Psoas muscle (tissue), 8 donors: ENCODE results near the gene MAEL. TPM values are rescaled to one million over a fixed set of nuclear protein-coding genes. Genes with fewer than 3 reads are reported as not detected.

Experiments
- ATAC-seq, 4 donors: fragments of 200-7000 bp; cut with Tn5 transposase; one replicate each; pipeline ENCODE4 v1.9.1; 2020; ENCODE audit warnings: moderate library complexity in 3 of 4, mild to moderate bottlenecking in 2 of 4
- DNase-seq, 2 donors: peaks; one replicate each; pipeline ENCODE4 v3.0.0-alpha.2; 2020
- H3K27ac ChIP-seq: fragments of 200-600 bp; one replicate; pipeline ENCODE4 v1.8.0; 2022
- H3K27me3 ChIP-seq, 3 donors: fragments of 200-600 bp in 1 of 3; one replicate each; pipeline versions ENCODE4 v1.6.1 to v1.8.0; 2013 to 2022; ENCODE audit warnings: low read length in 2 of 3, mild to moderate bottlenecking in 2 of 3, moderate library complexity in 1 of 3; ENCODE audit not compliant: insufficient read depth in 3 of 3
- H3K36me3 ChIP-seq, 2 donors: fragments of 200-600 bp in 1 of 2; one replicate each; pipeline versions ENCODE4 v1.6.1 to v1.8.0; 2013 to 2022; ENCODE audit warnings: low read depth in 1 of 2, mild to moderate bottlenecking in 1 of 2, moderate library complexity in 1 of 2; ENCODE audit not compliant: insufficient read depth in 1 of 2
- H3K4me1 ChIP-seq: fragments of 200-600 bp; one replicate; pipeline ENCODE4 v1.8.0; 2022
- H3K4me3 ChIP-seq: fragments of 200-600 bp; one replicate; pipeline ENCODE4 v1.8.0; 2022; ENCODE audit warnings: mild to moderate bottlenecking
- H3K9me3 ChIP-seq: fragments of 200-600 bp; one replicate; pipeline ENCODE4 v1.8.0; 2022
- CTCF ChIP-seq: fragments of 200-600 bp; IDR thresholded peaks from one replicate; pipeline ENCODE4 v1.8.0; 2022; ENCODE audit warnings: antibody characterized with exemption
- WGBS, 3 donors: extraction: QIAGEN DNeasy Blood & Tissue Kit; methylation state at CpG; one replicate each; pipeline versions ENCODE4 v1.1.6 to v1.1.7; 2013; 5-methylcytosine and 5-hydroxymethylcytosine counted together
- intact Hi-C, 2 donors: fragments of 100-400 bp; cut with DNase I; formaldehyde crosslinking; loops; one replicate each; pipeline versions ENCODE4 v1.11.0 to v1.14.2; 2022
- polyA plus RNA-seq, 3 donors: library from polyadenylated mRNA; stranded (reverse); fragments of 200-250 nt; gene quantifications; one replicate each; pipeline ENCODE4 v1.2.3, GENCODE V29; 2013
- total RNA-seq, 4 donors: library from RNA; stranded (reverse); fragmentation: NEBNext Ultra II Directional in 2 of 4; extraction: Animal tissue kit (Norgen Biotek cat#: 25700) in 2 of 4; gene quantifications; one replicate each; pipeline versions ENCODE4 v1.2.1 to v1.2.4, GENCODE V29; 2021 to 2023
- donor health status: healthy with polysubstance abuse.
- donor health status: DM: no; HTN: no; CAD: no; lungs with moderate emphysema.
- donor health status: Bipolar disorder and iron deficiency.
- donor health status: healthy.
- donor health status: DM: yes; HTN: yes; CAD: no.
- donor health status: DM: no; HTN: no; CAD: no.
- donor health status: DM: no; HTN: no; CAD: no.
- donor health status: DM: yes; HTN: yes; CAD: no.

Gene MAEL
- total and polyA plus RNA-seq, 7 donors: 0.04 TPM; not detected in 6

GRCh38 chr1:167000546-167000945, 11.5 kb downstream of the MAEL start:
- H3K36me3 ChIP-seq: no peaks in the 10 kb centered on the region
- no peak for ATAC-seq
- 93 to 97% (median 94%) methylated on average over 1 of the region's 1 CpG for WGBS, 3 donors
- no peak overlapping the region for H3K4me3 ChIP-seq
- intact Hi-C loops: no loop called here
- no peaks in the 10 kb centered on the region for H3K9me3 ChIP-seq
- no peaks in the 10 kb centered on the region for H3K27me3 ChIP-seq
- H3K4me1 ChIP-seq: no peaks in the 10 kb centered on the region
- no peak for TF ChIP-seq CTCF
- H3K27ac ChIP-seq: no peak overlapping the region
- no peak for DNase-seq

- DNase-seq (no peak), ATAC-seq (no peak)
- 81 to 83% (median 82%) methylated on average over 2 of the region's 2 CpGs for WGBS, 3 donors
- Histone ChIP-seq H3K4me3 (no peak overlapping the region), H3K27ac (no peak overlapping the region), H3K27me3 (peaks cover 0 to 1% (median 0%) of the 10 kb centered on the region in 3 donors), H3K9me3 (no peaks in the 10 kb centered on the region), H3K4me1 (no peaks in the 10 kb centered on the region), H3K36me3 (no peaks in the 10 kb centered on the region)
- intact Hi-C loops: no loop called here
- no peak for TF ChIP-seq CTCF
These were observed 13.3 kb downstream of the MAEL start for GRCh38 chr1:167002354-167002753.

- ATAC-seq: no peak
- intact Hi-C loops: no loop called here
- Histone ChIP-seq H3K27me3 (peaks cover 0 to 1% (median 0%) of the 10 kb centered on the region in 3 donors), H3K36me3 (no peaks in the 10 kb centered on the region), H3K4me1 (no peaks in the 10 kb centered on the region), H3K9me3 (no peaks in the 10 kb centered on the region), H3K4me3 (no peak overlapping the region), H3K27ac (no peak overlapping the region)
- TF ChIP-seq CTCF: no peak
- no peak for DNase-seq
- 69 to 85% (median 74%) methylated on average over 2 of the region's 2 CpGs for WGBS, 3 donors
These were observed 14.6 kb downstream of the MAEL start for GRCh38 chr1:167003711-167004110.

- Histone ChIP-seq H3K4me1 (no peaks in the 10 kb centered on the region), H3K27me3 (no peaks in the 10 kb centered on the region), H3K9me3 (no peaks in the 10 kb centered on the region), H3K4me3 (no peak overlapping the region), H3K36me3 (no peaks in the 10 kb centered on the region), H3K27ac (no peak overlapping the region)
- DNase-seq (no peak), ATAC-seq (no peak)
- no peak for TF ChIP-seq CTCF
- intact Hi-C loops: no loop called here
- WGBS, 3 donors: 86 to 93% (median 90%) methylated on average over 1 of the region's 1 CpG
These were observed 22.6 kb downstream of the MAEL start for GRCh38 chr1:167011560-167012191.

- no peak overlapping the region for H3K4me3 ChIP-seq
- intact Hi-C loops: no loop called here
- no peaks in the 10 kb centered on the region for H3K4me1 ChIP-seq
- H3K27me3 ChIP-seq: no peaks in the 10 kb centered on the region
- H3K36me3 ChIP-seq: no peaks in the 10 kb centered on the region
- no peak for DNase-seq
- TF ChIP-seq CTCF: no peak
- no peaks in the 10 kb centered on the region for H3K9me3 ChIP-seq
- ATAC-seq: no peak
- 64 to 81% (median 77%) methylated on average over 2 of the region's 2 CpGs for WGBS, 3 donors
- H3K27ac ChIP-seq: no peak overlapping the region
These were observed 23.5 kb downstream of the MAEL start for GRCh38 chr1:167012570-167012969.
